Activated T-helper 9 cell treated with anti-CD3 and anti-CD28 coated beads, Interleukin-2, amount 50 U/mL, for 16 hours (primary cell): ENCODE data around the gene MEGF11.

ENCODE experiments used
- DNase-seq: peaks from one replicate; pipeline ENCODE4 v3.0.0-alpha.2; 2020; ENCODE audit warnings: low read depth

The MEGF11 gene

GRCh38 chr15:66215811-66216210 lies 37.7 kb downstream of the MEGF11 start:
- DNase-seq = no peak

- no peak for DNase-seq
Measured at GRCh38 chr15:66214246-66214645, 39.3 kb downstream of the MEGF11 start.

- no peak for DNase-seq
Measured at GRCh38 chr15:66212563-66212921, 41.0 kb downstream of the MEGF11 start.

- DNase-seq = no peak
Measured at GRCh38 chr15:66211670-66212562, 41.6 kb downstream of the MEGF11 start.

GRCh38 chr15:66210684-66211083 lies 42.9 kb downstream of the MEGF11 start:
- no peak for DNase-seq

GRCh38 chr15:66198757-66199156 lies 54.8 kb downstream of the MEGF11 start:
- DNase-seq = no peak

- DNase-seq = no peak
Measured at GRCh38 chr15:66196602-66197001, 56.9 kb downstream of the MEGF11 start.

- DNase-seq = no peak
Measured at GRCh38 chr15:66195621-66196230, 57.8 kb downstream of the MEGF11 start.

- DNase-seq = no peak
Measured at GRCh38 chr15:66193066-66193465, 60.5 kb downstream of the MEGF11 start.

- DNase-seq = no peak
Measured at GRCh38 chr15:66190746-66191145, 62.8 kb downstream of the MEGF11 start.

GRCh38 chr15:66189291-66189690 lies 64.3 kb downstream of the MEGF11 start:
- DNase-seq = no peak

- DNase-seq = no peak
Measured at GRCh38 chr15:66188464-66188863, 65.1 kb downstream of the MEGF11 start.

- DNase-seq = no peak
Measured at GRCh38 chr15:66187271-66187670, 66.3 kb downstream of the MEGF11 start.

GRCh38 chr15:66186049-66186825 lies 67.3 kb downstream of the MEGF11 start:
- no peak for DNase-seq

GRCh38 chr15:66184936-66185790 lies 68.4 kb downstream of the MEGF11 start:
- DNase-seq = no peak

- DNase-seq = no peak
Measured at GRCh38 chr15:66184492-66184891, 69.1 kb downstream of the MEGF11 start.

- DNase-seq = no peak
Measured at GRCh38 chr15:66180531-66181097, 72.9 kb downstream of the MEGF11 start.

- DNase-seq = no peak
Measured at GRCh38 chr15:66178531-66178910, 75.0 kb downstream of the MEGF11 start.

- no peak for DNase-seq
Measured at GRCh38 chr15:66172324-66172980, 81.1 kb downstream of the MEGF11 start.

GRCh38 chr15:66171841-66172240 lies 81.7 kb downstream of the MEGF11 start:
- DNase-seq = no peak

GRCh38 chr15:66170716-66171115 lies 82.8 kb downstream of the MEGF11 start:
- DNase-seq = no peak
